GM12878 (cell line): Measurements from ENCODE around the gene ANXA3. TPM values are rescaled to one million over a fixed set of nuclear protein-coding genes. Genes with fewer than 3 reads are reported as not detected.
A peak's percentile ranks its signal among the peaks of the same experiment; 100 is the strongest.

Experiments
- ATAC-seq: fragments of 200-7000 bp; cut with Tn5 transposase; 3 replicates; pipeline ENCODE4 v1.9.1; 2020; ENCODE audit warnings: mild to moderate bottlenecking, moderate library complexity
- BruUV-seq: library from RNA; stranded (reverse); fragments of 400-500 nt; replicated peaks from 2 replicates; lab custom pipeline; 2021; lab: Mats Ljungman, UMichigan
- CTCF ChIA-PET: fragments of 300-600 bp; sonication (Branson Sonifier 250); formaldehyde crosslinking; extraction: SDS; loops from one replicate; lab custom pipeline; 2021; ENCODE audit warnings: inconsistent platforms; lab: Yijun Ruan, JAX
- POLR2A ChIA-PET: fragments of 350-600 bp; formaldehyde crosslinking; extraction: SDS; loops from one replicate; lab custom pipeline; 2021; ENCODE audit warnings: inconsistent platforms; lab: Charles Lee
- RAD21 ChIA-PET: fragments of 300-600 bp; sonication (Branson Sonifier 250); formaldehyde crosslinking; loops from one replicate; lab custom pipeline; 2023; ENCODE audit warnings: antibody characterized with exemption; ENCODE audit not compliant: unreplicated experiment; lab: Charles Lee
- SMC1A ChIA-PET: fragments of 300-600 bp; sonication (Branson Sonifier 250); formaldehyde crosslinking; loops from one replicate; lab custom pipeline; 2023; ENCODE audit not compliant: unreplicated experiment, uncharacterized antibody; lab: Charles Lee
- DNase-seq: peaks from one replicate; pipeline ENCODE4 v3.0.0-alpha.2; 2011; ENCODE audit warnings: low read depth, low spot score
- FAIRE-seq: peaks from 3 replicates; lab custom pipeline; 2011; peaks lifted over from hg19 to GRCh38; lab: Jason Lieb, UNC
- H2AFZ ChIP-seq: 2 replicates; pipeline ENCODE4 v1.6.0; 2011; ENCODE audit warnings: low read depth, low read length, control low read depth; ENCODE audit not compliant: control insufficient read depth
- H3K27ac ChIP-seq: 2 replicates; pipeline ENCODE4 v1.5.1; 2011; ENCODE audit warnings: control low read depth; ENCODE audit not compliant: control insufficient read depth, insufficient read depth
- H3K27me3 ChIP-seq, 2 experiments: replicated peaks in 1 of 2; 2 replicates each; pipeline versions ENCODE4 v1.6.0 to v1.6.1; 2011; ENCODE audit warnings: low read length in 1 of 2; ENCODE audit not compliant: control insufficient read depth in 2 of 2, insufficient read depth in 2 of 2
- H3K36me3 ChIP-seq, 2 experiments: 2 replicates each; pipeline ENCODE4 v1.5.1; 2011; ENCODE audit warnings: low read length in 1 of 2; ENCODE audit not compliant: control insufficient read depth in 2 of 2, insufficient read depth in 2 of 2
- H3K4me1 ChIP-seq: 2 replicates; pipeline ENCODE4 v1.6.1; 2011; ENCODE audit warnings: mild to moderate bottlenecking, low read length, moderate library complexity, mixed read lengths; ENCODE audit not compliant: control insufficient read depth, insufficient read depth
- H3K4me2 ChIP-seq: 2 replicates; pipeline ENCODE4 v1.6.0; 2011; ENCODE audit warnings: control low read depth; ENCODE audit not compliant: control insufficient read depth, insufficient read depth
- H3K4me3 ChIP-seq: fragments of 200-600 bp; sonication (generic); 2 replicates; pipeline ENCODE4 v1.5.1; 2016
- H3K79me2 ChIP-seq: 2 replicates; pipeline ENCODE4 v1.6.0; 2011; ENCODE audit warnings: low read length; ENCODE audit not compliant: control insufficient read depth, insufficient read depth
- H3K9ac ChIP-seq: 2 replicates; pipeline ENCODE4 v1.8.0; 2011; ENCODE audit warnings: low read length, control low read depth, mixed read lengths; ENCODE audit not compliant: control insufficient read depth, insufficient read depth
- H3K9me3 ChIP-seq: replicated peaks from 3 replicates; pipeline ENCODE4 v1.5.1; 2011; ENCODE audit warnings: mild to moderate bottlenecking, low read length; ENCODE audit not compliant: control insufficient read depth, insufficient read depth
- H4K20me1 ChIP-seq: 2 replicates; pipeline ENCODE4 v1.6.0; 2011; ENCODE audit not compliant: control insufficient read depth, insufficient read depth
- BHLHE40 ChIP-seq, 2 experiments: fragments of 450-650 bp in 1 of 2; IDR thresholded peaks; 2 replicates each; pipeline ENCODE4 v1.6.1; 2011 to 2017; ENCODE audit warnings: low read depth in 2 of 2, borderline replicate concordance in 1 of 2, improper control_type of control experiment in 1 of 2, low read length in 1 of 2, mild to moderate bottlenecking in 1 of 2
- CEBPB ChIP-seq, 2 experiments: fragments of 150-350 bp in 1 of 2; IDR thresholded peaks; 2 replicates each; pipeline ENCODE4 v1.6.1; 2012 to 2014; ENCODE audit warnings: low read depth in 2 of 2, low read length in 2 of 2, borderline replicate concordance in 1 of 2, inconsistent platforms in 1 of 2
- CREB1 ChIP-seq: IDR thresholded peaks from 2 replicates; pipeline ENCODE4 v1.6.1; 2012; ENCODE audit warnings: low read depth, mild to moderate bottlenecking, inconsistent platforms
- EED ChIP-seq: sonication (generic); IDR thresholded peaks from 2 replicates; pipeline ENCODE4 v1.6.1; 2016; ENCODE audit warnings: antibody characterized with exemption, low read depth
- FOXM1 ChIP-seq: IDR thresholded peaks from 2 replicates; pipeline ENCODE4 v1.6.1; 2012; ENCODE audit warnings: low read depth, mild to moderate bottlenecking, inconsistent platforms, low read length, moderate library complexity
- NRF1 ChIP-seq: conservative IDR thresholded peaks from 2 replicates; pipeline ENCODE4 v1.6.1; 2011; ENCODE audit warnings: mild to moderate bottlenecking, low read depth, low read length, improper control_type of control experiment
- PAX8 ChIP-seq: fragments of 450-650 bp; IDR thresholded peaks from 2 replicates; pipeline ENCODE4 v1.6.1; 2017; ENCODE audit warnings: mild to moderate bottlenecking, moderate library complexity
- RAD21 ChIP-seq: IDR thresholded peaks from 2 replicates; pipeline ENCODE4 v1.6.1; 2011; ENCODE audit warnings: mild to moderate bottlenecking, low read depth, low read length, moderate library complexity; ENCODE audit not compliant: insufficient read depth
- RCOR1 ChIP-seq: conservative IDR thresholded peaks from 2 replicates; pipeline ENCODE4 v1.6.1; 2012; ENCODE audit warnings: low read depth, low read length, improper control_type of control experiment
- SRF ChIP-seq, 2 experiments: IDR thresholded peaks; 2 replicates each; pipeline ENCODE4 v1.6.1; 2011; ENCODE audit warnings: low read depth in 2 of 2, low read length in 2 of 2, mild to moderate bottlenecking in 1 of 2, moderate library complexity in 1 of 2
- TAF1 ChIP-seq: IDR thresholded peaks from 2 replicates; pipeline ENCODE4 v1.6.1; 2011; ENCODE audit warnings: mild to moderate bottlenecking, low read depth, low read length, borderline replicate concordance
- ZNF207 ChIP-seq: fragments of 450-650 bp; IDR thresholded peaks from 2 replicates; pipeline ENCODE4 v1.6.1; 2014; ENCODE audit warnings: antibody characterized with exemption, mild to moderate bottlenecking, borderline replicate concordance
- ZNF622 ChIP-seq: fragments of 450-650 bp; IDR thresholded peaks from 2 replicates; pipeline ENCODE4 v1.6.1; 2017; ENCODE audit warnings: mild to moderate bottlenecking, inconsistent platforms
- ZSCAN29 ChIP-seq: fragments of 450-650 bp; IDR thresholded peaks from 2 replicates; pipeline ENCODE4 v1.6.1; 2017; ENCODE audit warnings: mild to moderate bottlenecking, moderate library complexity
- WGBS: methylation state at CpG from one replicate; pipeline ENCODE4 v1.1.6; 2016; ENCODE audit warnings: low lambda C conversion rate; ENCODE audit not compliant: insufficient replicate concordance, insufficient coverage; ENCODE audit errors: missing lambda C conversion rate; 5-methylcytosine and 5-hydroxymethylcytosine counted together
- in situ Hi-C: fragments of 300-500 bp; cut with MboI; formaldehyde crosslinking; loops from 9 replicates; pipeline ENCODE4 v1.14.3; 2018; ENCODE audit warnings: mixed read lengths
- intact Hi-C: fragments of 100-400 bp; cut with micrococcal nuclease; formaldehyde crosslinking; loops from one replicate; pipeline ENCODE4 v1.14.2; 2022; ENCODE audit not compliant: unreplicated experiment
- polyA plus RNA-seq, 11 experiments: library from polyadenylated mRNA; depleted of rRNA in 4 of 11; unstranded in 6 of 11; stranded (reverse) in 5 of 11; fragments of >200 nt; fragmentation: Nextera tagmentation in 4 of 11; fragmentation: Illumina TruSeq in 1 of 11; extraction: Ambion mirVana in 4 of 11; extraction: Trizol in 1 of 11; gene quantifications; 1 replicate in 1 of 11; 2 replicates in 10 of 11; pipeline versions ENCODE4 v1.2.1 to v1.2.3, GENCODE V29; 2011 to 2016; ENCODE audit warnings: inconsistent platforms in 2 of 11, missing spikeins in 2 of 11, low read depth in 1 of 11
- total RNA-seq, 4 experiments: library from RNA; depleted of rRNA in 3 of 4; stranded (reverse); fragments of >200 nt in 3 of 4; fragmentation: Illumina TruSeq in 1 of 4; extraction: Trizol in 1 of 4; gene quantifications; 2 replicates each; pipeline versions ENCODE4 v1.2.1 to v1.2.3, GENCODE V29; 2013 to 2021
- TF ChIP-seq, protein P1 (sequence below): fragments of 450-650 bp; IDR thresholded peaks from 2 replicates; pipeline ENCODE4 v1.6.1; 2018; ENCODE audit warnings: borderline replicate concordance, mild to moderate bottlenecking; ENCODE audit not compliant: partially characterized antibody
- TF ChIP-seq, protein P2 (sequence below), 3 experiments: IDR thresholded peaks in 2 of 3; conservative IDR thresholded peaks in 1 of 3; 2 replicates each; pipeline ENCODE4 v1.5.1; 2011; ENCODE audit warnings: low read depth in 3 of 3, low read length in 3 of 3, mild to moderate bottlenecking in 3 of 3, control low read depth in 2 of 3, moderate library complexity in 2 of 3, inconsistent platforms in 1 of 3, mixed read lengths in 1 of 3; ENCODE audit not compliant: control insufficient read depth in 2 of 3, insufficient read depth in 1 of 3; ENCODE audit errors: extremely low read depth in 1 of 3

Gene ANXA3
- total and polyA plus RNA-seq, 10 of the 15 experiments (the other 5 are each of a cell fraction or from before 2014, with no cell fraction given) = 0.28 to 14.7 (median 0.91) TPM

DNA sequence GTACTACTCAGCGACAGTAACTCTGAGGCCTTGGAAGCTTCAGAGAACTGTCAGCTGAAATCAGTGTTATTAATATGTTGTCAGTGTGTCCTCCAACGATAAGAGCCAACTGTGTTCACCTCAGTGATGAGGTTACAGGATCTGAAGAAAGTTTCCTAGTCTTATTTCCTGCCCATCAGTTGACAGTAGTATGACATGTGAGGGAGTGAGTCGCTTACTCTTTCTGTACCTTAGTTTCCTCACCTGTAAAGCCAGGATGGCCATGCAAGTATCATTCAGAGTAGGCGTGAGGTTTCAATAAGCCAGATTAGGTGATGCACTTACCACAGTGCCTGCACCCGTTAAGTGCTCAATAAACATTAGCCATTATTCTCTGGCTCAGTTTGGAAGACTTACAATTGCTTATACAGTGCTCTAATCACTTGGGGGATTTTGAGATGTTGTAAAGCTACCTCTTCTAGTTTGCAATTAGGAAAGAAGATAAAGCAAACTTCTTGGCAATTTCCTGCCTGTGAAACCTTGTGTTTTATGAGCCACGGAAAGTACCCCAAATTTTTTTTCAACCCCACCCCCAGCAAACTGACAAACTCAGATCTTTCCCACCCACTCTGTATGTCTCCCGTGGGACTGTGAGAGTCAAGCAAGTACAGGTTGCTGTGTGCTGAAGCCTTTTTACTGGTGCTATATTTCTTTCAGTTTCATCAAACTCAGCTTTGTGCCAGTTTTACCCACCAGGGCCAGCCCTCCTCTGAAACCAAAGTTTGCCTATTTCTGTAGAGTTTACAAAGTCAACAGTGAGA, 62.2 kb downstream of the ANXA3 start:
- Histone ChIP-seq H4K20me1 (no peaks in the 10 kb centered on the region), H3K4me3 (peak overlapping the region; percentile 29; the same call in 1 of the 2 replicates), H2AFZ (peak overlapping the region; percentile 11), H3K36me3 (no peaks in the 10 kb centered on the region), H3K9me3 (no peaks in the 10 kb centered on the region), H3K4me2 (peak overlapping the region; percentile 63), H3K9ac (no peak overlapping the region), H3K79me2 (no peaks in the 10 kb centered on the region), H3K27me3 (no peaks in the 10 kb centered on the region), H3K27ac (peak overlapping the region; percentile 34), H3K4me1 (peaks cover 38% of the 10 kb centered on the region)
- intact Hi-C loops (loop anchor here (1.0 to 5.0 kb wide), 7 partner anchors 12 to 556 kb away; partner anchors contain the start of genes FRAS1 and PAQR3), in situ Hi-C loops (loop anchor here (5.0 kb wide), 1 partner anchor 254 kb away; no protein-coding TSS in a partner anchor)
- DNase-seq = peak; percentile 93
- SMC1A ChIA-PET = interaction anchor here (0.7 to 15.9 kb wide), 49 partner anchors 15 to 654 kb away, joined by 3 to 379 read pairs (median 6); partner anchors contain the start of genes BMP2K and PAQR3
- CTCF ChIA-PET = interaction anchor here (0.7 to 10.4 kb wide), 31 partner anchors 11 to 654 kb away, joined by 3 to 160 read pairs (median 6); no protein-coding TSS in a partner anchor
- peak; percentile 85 for ATAC-seq
- no peak for FAIRE-seq
- RAD21 ChIA-PET = interaction anchor here (0.5 to 11.3 kb wide), 37 partner anchors 13 to 554 kb away, joined by 3 to 265 read pairs (median 5); no protein-coding TSS in a partner anchor
- 19% methylated on average over 7 of the region's 7 CpGs for WGBS
- BruUV-seq = no TSS peak
- POLR2A ChIA-PET = interaction anchor here (0.6 to 9.2 kb wide), 11 partner anchors 15 to 250 kb away, joined by 3 to 106 read pairs (median 4); no protein-coding TSS in a partner anchor
- peak; percentile 11 to 53; a peak in 3 of 4 replicates for TF ChIP-seq BHLHE40 (IDR thresholded peaks at IDR 0.05; ENCODE audit: borderline replicate concordance in 1 of 2, low read depth in 2 of 2, low read length in 1 of 2)
- TF ChIP-seq CEBPB (IDR thresholded peaks at IDR 0.05; ENCODE audit: borderline replicate concordance in 1 of 2, low read depth in 2 of 2, low read length in 2 of 2) = no peak
- no peak for TF ChIP-seq CREB1
- TF ChIP-seq FOXM1 = peak; percentile 55; the same call in 1 of the 2 replicates
- TF ChIP-seq EED = no peak
- TF ChIP-seq, protein P1, sequence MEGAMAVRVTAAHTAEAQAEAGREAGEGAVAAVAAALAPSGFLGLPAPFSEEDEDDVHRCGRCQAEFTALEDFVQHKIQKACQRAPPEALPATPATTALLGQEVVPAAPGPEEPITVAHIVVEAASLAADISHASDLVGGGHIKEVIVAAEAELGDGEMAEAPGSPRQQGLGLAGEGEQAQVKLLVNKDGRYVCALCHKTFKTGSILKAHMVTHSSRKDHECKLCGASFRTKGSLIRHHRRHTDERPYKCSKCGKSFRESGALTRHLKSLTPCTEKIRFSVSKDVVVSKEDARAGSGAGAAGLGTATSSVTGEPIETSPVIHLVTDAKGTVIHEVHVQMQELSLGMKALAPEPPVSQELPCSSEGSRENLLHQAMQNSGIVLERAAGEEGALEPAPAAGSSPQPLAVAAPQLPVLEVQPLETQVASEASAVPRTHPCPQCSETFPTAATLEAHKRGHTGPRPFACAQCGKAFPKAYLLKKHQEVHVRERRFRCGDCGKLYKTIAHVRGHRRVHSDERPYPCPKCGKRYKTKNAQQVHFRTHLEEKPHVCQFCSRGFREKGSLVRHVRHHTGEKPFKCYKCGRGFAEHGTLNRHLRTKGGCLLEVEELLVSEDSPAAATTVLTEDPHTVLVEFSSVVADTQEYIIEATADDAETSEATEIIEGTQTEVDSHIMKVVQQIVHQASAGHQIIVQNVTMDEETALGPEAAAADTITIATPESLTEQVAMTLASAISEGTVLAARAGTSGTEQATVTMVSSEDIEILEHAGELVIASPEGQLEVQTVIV = no peak
- TF ChIP-seq NRF1 = no peak
- TF ChIP-seq RAD21 = no peak
- TF ChIP-seq ZSCAN29 = 0 out of 2 replicates have a peak, but pooled peaks have one; percentile 46
- no peak for TF ChIP-seq PAX8
- no peak for TF ChIP-seq RCOR1
- TF ChIP-seq ZNF207 = no peak; the same call in 1 of the 2 replicates
- TF ChIP-seq, protein P2, sequence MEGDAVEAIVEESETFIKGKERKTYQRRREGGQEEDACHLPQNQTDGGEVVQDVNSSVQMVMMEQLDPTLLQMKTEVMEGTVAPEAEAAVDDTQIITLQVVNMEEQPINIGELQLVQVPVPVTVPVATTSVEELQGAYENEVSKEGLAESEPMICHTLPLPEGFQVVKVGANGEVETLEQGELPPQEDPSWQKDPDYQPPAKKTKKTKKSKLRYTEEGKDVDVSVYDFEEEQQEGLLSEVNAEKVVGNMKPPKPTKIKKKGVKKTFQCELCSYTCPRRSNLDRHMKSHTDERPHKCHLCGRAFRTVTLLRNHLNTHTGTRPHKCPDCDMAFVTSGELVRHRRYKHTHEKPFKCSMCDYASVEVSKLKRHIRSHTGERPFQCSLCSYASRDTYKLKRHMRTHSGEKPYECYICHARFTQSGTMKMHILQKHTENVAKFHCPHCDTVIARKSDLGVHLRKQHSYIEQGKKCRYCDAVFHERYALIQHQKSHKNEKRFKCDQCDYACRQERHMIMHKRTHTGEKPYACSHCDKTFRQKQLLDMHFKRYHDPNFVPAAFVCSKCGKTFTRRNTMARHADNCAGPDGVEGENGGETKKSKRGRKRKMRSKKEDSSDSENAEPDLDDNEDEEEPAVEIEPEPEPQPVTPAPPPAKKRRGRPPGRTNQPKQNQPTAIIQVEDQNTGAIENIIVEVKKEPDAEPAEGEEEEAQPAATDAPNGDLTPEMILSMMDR (IDR thresholded peaks at IDR 0.05 in 2 of 3, conservative IDR thresholded peaks at IDR 0.05 in 1 of 3; ENCODE audit: control insufficient read depth in 2 of 3, extremely low read depth in 1 of 3, insufficient read depth in 1 of 3, low read depth in 3 of 3, low read length in 3 of 3) = no peak
- TF ChIP-seq TAF1 = no peak
- no peak for TF ChIP-seq SRF (IDR thresholded peaks at IDR 0.05; ENCODE audit: low read depth in 2 of 2, low read length in 2 of 2)
- TF ChIP-seq ZNF622 = no peak
